ENCODE measurements around the gene LSAMP.

LSAMP gene

DNA sequence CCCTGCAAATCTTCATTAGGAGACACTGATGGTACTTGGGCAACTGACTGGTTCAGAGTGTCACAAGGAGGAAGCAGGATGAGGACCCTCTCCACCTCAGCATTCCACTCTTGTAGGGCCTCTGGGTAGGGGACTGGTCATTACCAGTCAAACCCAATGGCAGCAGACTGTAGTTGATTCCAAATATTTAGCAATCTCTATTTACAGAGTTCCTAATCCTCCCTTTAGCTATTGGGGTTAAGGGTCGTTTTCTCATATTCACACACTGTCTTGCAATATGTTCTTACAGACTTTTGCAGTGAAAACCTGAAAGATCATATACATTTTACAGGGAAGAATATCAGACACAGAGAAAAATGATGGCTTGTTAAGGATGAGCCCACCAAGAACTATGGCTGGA is 424.3 kb downstream of the LSAMP start:
- no peak for DNase-seq
- peaks cover 5% of the 10 kb centered on the region for H3K4me1 Mint-ChIP-seq
- H3K27me3 Mint-ChIP-seq (ENCODE audit: low read depth, poor library complexity) = no peaks in the 10 kb centered on the region
- no peak overlapping the region for H3K4me3 Mint-ChIP-seq
- H3K27ac Mint-ChIP-seq = peak overlapping the region; percentile 44
- TF ChIP-seq, protein P1, sequence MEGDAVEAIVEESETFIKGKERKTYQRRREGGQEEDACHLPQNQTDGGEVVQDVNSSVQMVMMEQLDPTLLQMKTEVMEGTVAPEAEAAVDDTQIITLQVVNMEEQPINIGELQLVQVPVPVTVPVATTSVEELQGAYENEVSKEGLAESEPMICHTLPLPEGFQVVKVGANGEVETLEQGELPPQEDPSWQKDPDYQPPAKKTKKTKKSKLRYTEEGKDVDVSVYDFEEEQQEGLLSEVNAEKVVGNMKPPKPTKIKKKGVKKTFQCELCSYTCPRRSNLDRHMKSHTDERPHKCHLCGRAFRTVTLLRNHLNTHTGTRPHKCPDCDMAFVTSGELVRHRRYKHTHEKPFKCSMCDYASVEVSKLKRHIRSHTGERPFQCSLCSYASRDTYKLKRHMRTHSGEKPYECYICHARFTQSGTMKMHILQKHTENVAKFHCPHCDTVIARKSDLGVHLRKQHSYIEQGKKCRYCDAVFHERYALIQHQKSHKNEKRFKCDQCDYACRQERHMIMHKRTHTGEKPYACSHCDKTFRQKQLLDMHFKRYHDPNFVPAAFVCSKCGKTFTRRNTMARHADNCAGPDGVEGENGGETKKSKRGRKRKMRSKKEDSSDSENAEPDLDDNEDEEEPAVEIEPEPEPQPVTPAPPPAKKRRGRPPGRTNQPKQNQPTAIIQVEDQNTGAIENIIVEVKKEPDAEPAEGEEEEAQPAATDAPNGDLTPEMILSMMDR (IDR thresholded peaks at IDR 0.05) = no peak
- H3K36me3 Mint-ChIP-seq (ENCODE audit: low read depth) = no peaks in the 10 kb centered on the region
- H3K9me3 Mint-ChIP-seq = no peaks in the 10 kb centered on the region

DNA sequence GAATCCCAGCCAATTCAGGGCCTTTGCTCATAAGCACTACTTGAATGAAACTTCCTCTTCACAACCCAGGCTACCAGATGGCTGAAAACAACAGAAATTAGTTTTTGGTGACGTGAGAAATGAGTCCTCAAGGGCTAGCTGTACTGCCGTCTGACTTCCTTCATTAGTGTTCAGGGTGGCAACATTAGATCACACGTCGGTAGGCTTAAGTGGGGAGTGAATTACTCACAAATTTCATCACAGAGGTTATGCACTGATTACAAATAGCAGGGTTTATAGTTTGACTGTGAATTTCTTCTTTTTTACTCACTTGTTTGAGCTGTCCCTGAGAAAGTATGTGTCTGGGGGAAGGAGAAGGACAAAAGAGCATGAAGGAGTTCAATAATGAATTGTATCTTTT is 424.8 kb downstream of the LSAMP start:
- Mint-ChIP-seq H3K4me3 (no peak overlapping the region), H3K9me3 (no peaks in the 10 kb centered on the region), H3K36me3 (ENCODE audit: low read depth) (no peaks in the 10 kb centered on the region), H3K27ac (peak overlapping the region; percentile 44), H3K4me1 (peaks cover 5% of the 10 kb centered on the region), H3K27me3 (ENCODE audit: low read depth, poor library complexity) (no peaks in the 10 kb centered on the region)
- no peak for DNase-seq
- TF ChIP-seq, protein P1 (IDR thresholded peaks at IDR 0.05) = no peak

DNA sequence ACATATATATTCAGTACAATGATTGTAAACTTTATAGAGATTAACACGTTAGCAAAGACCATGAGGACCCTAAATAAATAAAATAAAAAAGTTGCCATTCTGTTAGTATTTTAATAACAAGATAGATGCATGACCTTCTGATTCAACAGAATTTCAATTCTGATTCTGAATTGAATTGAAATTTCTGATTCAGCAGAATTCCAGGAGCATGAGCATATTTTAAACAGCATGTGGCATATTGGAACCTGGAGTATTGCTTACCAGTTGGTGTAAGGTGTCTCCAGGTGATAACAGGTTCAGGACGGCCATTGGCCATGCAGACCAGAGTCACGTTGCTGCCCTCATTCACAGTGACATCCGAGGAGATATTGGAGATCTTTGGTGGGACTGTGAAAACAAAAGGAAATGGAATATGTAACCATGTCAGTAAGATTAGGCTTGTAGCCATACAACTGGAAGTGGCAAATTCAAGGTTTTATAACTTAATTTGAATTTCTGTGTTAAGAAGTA is 426.0 kb downstream of the LSAMP start:
- no peaks in the 10 kb centered on the region for H3K27me3 Mint-ChIP-seq (ENCODE audit: low read depth, poor library complexity)
- H3K9me3 Mint-ChIP-seq = no peaks in the 10 kb centered on the region
- no peak overlapping the region for H3K4me3 Mint-ChIP-seq
- no peak overlapping the region for H3K27ac Mint-ChIP-seq
- DNase-seq = no peak
- TF ChIP-seq, protein P1 (IDR thresholded peaks at IDR 0.05) = no peak
- peaks cover 5% of the 10 kb centered on the region for H3K4me1 Mint-ChIP-seq
- no peaks in the 10 kb centered on the region for H3K36me3 Mint-ChIP-seq (ENCODE audit: low read depth)

DNA sequence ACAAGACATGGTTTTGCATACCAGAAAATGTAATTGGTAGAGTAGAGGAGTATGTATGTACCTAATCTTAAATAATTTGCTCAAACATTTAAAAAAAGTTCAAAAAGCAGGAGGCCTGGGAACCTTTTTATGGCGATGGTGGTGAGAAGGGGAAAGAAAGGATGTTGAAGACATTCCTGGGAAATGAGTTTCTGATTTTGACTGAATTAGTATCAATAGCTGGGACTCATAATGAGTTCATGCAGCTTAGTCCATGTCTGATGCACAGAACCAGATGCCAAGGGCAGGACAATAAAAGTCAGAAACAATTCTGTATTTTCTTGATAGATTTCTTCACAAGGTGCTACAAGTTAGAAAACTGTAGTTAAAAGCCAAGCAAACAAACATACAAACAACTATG is 426.6 kb downstream of the LSAMP start:
- no peaks in the 10 kb centered on the region for H3K36me3 Mint-ChIP-seq (ENCODE audit: low read depth)
- H3K27ac Mint-ChIP-seq = no peak overlapping the region
- TF ChIP-seq, protein P1 (IDR thresholded peaks at IDR 0.05) = no peak
- H3K27me3 Mint-ChIP-seq (ENCODE audit: low read depth, poor library complexity) = no peaks in the 10 kb centered on the region
- no peak overlapping the region for H3K4me3 Mint-ChIP-seq
- peaks cover 5% of the 10 kb centered on the region for H3K4me1 Mint-ChIP-seq
- no peaks in the 10 kb centered on the region for H3K9me3 Mint-ChIP-seq
- DNase-seq = no peak

DNA sequence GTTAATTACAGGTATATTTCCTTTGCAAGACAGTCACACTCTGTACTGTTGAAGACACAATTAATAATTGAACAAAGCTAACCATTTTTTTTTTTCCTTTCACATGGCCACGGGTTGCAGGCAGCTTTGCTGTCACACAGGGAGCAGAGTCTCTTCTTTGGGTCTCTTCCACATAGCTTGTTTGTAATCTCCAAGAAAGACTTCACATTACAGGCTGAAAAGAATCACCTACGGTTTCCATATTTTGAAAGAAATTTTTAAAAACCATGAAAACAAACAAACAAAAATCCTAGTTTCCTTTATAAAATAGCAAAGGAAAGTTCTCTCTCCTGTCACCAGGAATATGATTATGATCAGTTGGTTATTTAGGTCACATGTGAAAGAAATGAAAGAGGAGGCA is 429.4 kb downstream of the LSAMP start:
- DNase-seq = no peak
- H3K36me3 Mint-ChIP-seq (ENCODE audit: low read depth) = no peaks in the 10 kb centered on the region
- TF ChIP-seq, protein P1 (IDR thresholded peaks at IDR 0.05) = no peak
- H3K9me3 Mint-ChIP-seq = no peaks in the 10 kb centered on the region
- no peak overlapping the region for H3K4me3 Mint-ChIP-seq
- H3K27me3 Mint-ChIP-seq (ENCODE audit: low read depth, poor library complexity) = no peaks in the 10 kb centered on the region
- no peak overlapping the region for H3K27ac Mint-ChIP-seq
- peaks cover 5% of the 10 kb centered on the region for H3K4me1 Mint-ChIP-seq

DNA sequence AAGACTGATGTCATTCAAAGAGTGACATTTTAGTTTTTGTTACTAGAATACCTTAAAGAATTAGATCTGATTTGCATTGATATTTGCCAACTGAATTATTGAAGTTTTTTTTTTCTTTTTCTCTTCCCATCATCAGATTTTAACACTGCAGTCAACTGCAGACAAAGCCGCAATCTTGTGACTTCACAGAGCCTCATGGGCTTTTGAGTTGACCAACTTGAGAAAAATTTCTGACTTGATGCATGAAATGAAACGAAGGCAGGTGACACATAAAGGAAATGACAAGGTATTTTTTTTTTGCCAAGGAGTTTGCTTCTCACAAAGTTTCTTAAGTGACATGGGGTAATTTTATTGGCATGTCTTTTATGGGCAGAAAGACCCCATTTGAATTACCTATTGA is 438.3 kb downstream of the LSAMP start:
- TF ChIP-seq, protein P1 (IDR thresholded peaks at IDR 0.05) = no peak
- no peak overlapping the region for H3K27ac Mint-ChIP-seq
- H3K27me3 Mint-ChIP-seq (ENCODE audit: low read depth, poor library complexity) = peaks cover 3% of the 10 kb centered on the region
- H3K4me3 Mint-ChIP-seq = no peak overlapping the region
- no peaks in the 10 kb centered on the region for H3K36me3 Mint-ChIP-seq (ENCODE audit: low read depth)
- H3K9me3 Mint-ChIP-seq = no peaks in the 10 kb centered on the region
- H3K4me1 Mint-ChIP-seq = peaks cover 7% of the 10 kb centered on the region
- DNase-seq = no peak
